SK-N-SH (cell line): ENCODE measurements around the gene CADM1. TPM values are rescaled to one million over a fixed set of nuclear protein-coding genes. Genes with fewer than 3 reads are reported as not detected.

ENCODE experiments used
- CTCF ChIA-PET: fragments of 300-600, 350-600 bp; formaldehyde crosslinking; extraction: SDS; loops from one replicate; lab custom pipeline; 2021; lab: Yijun Ruan, JAX
- POLR2A ChIA-PET: fragments of 350-600 bp; sonication (Branson Sonifier 250); formaldehyde crosslinking; extraction: SDS; loops from one replicate; lab custom pipeline; 2020; ENCODE audit warnings: antibody characterized with exemption, inconsistent platforms; lab: Yijun Ruan, JAX
- DNase-seq: peaks from one replicate; pipeline ENCODE4 v3.0.0; 2012
- H2AFZ ChIP-seq: fragments of 200-600 bp; sonication (generic); 2 replicates; pipeline ENCODE4 v1.8.1; 2016; ENCODE audit warnings: antibody characterized with exemption, mild to moderate bottlenecking, low read depth
- H3F3A ChIP-seq: fragments of 200-600 bp; sonication (generic); replicated peaks from 2 replicates; pipeline ENCODE3; 2016; ENCODE audit warnings: antibody characterized with exemption, mild to moderate bottlenecking; ENCODE audit not compliant: insufficient read depth
- H3K27ac ChIP-seq, 2 experiments: fragments of 200-500 bp in 1 of 2; fragments of 200-600 bp in 1 of 2; sonication (Bioruptor generic) in 1 of 2; sonication (generic), shearing (Covaris generic) in 1 of 2; 2 replicates each; pipeline versions ENCODE4 v1.5.1 to v1.6.1; 2014 to 2016; ENCODE audit warnings: low read depth in 2 of 2, inconsistent platforms in 1 of 2, low read length in 1 of 2, mild to moderate bottlenecking in 1 of 2, mixed read lengths in 1 of 2
- H3K27me3 ChIP-seq: fragments of 200-600 bp; sonication (generic), shearing (Covaris generic); 2 replicates; pipeline ENCODE4 v1.6.1; 2016; ENCODE audit warnings: mixed run types; ENCODE audit not compliant: insufficient read depth
- H3K36me3 ChIP-seq, 2 experiments: fragments of 200-500 bp in 1 of 2; fragments of 200-600 bp in 1 of 2; sonication (Bioruptor generic) in 1 of 2; sonication (generic) in 1 of 2; replicated peaks in 1 of 2; 2 replicates each; pipeline versions ENCODE3 to v1.5.1; 2014 to 2016; ENCODE audit warnings: low read length in 1 of 2, mild to moderate bottlenecking in 1 of 2; ENCODE audit not compliant: insufficient read depth in 2 of 2, control insufficient read depth in 1 of 2
- H3K4me1 ChIP-seq, 2 experiments: fragments of 200-500 bp in 1 of 2; fragments of 200-600 bp in 1 of 2; sonication (Bioruptor generic) in 1 of 2; sonication (generic), shearing (Covaris generic) in 1 of 2; 2 replicates each; pipeline versions ENCODE4 v1.5.1 to v1.6.1; 2014 to 2016; ENCODE audit warnings: low read depth in 1 of 2, low read length in 1 of 2, mixed run types in 1 of 2; ENCODE audit not compliant: insufficient read depth in 2 of 2, control insufficient read depth in 1 of 2
- H3K4me2 ChIP-seq: fragments of 200-600 bp; sonication (generic), shearing (Covaris generic); 2 replicates; pipeline ENCODE4 v1.6.1; 2017; ENCODE audit warnings: mixed run types
- H3K4me3 ChIP-seq, 2 experiments: fragments of 200-500 bp in 1 of 2; fragments of 200-600 bp in 1 of 2; sonication (Bioruptor generic) in 1 of 2; sonication (generic), shearing (Covaris generic) in 1 of 2; 2 replicates each; pipeline versions ENCODE4 v1.5.1 to v1.8.1; 2014 to 2016; ENCODE audit warnings: low read depth in 2 of 2, inconsistent platforms in 1 of 2, low read length in 1 of 2, mild to moderate bottlenecking in 1 of 2, mixed read lengths in 1 of 2, moderate library complexity in 1 of 2
- H3K79me2 ChIP-seq: fragments of 200-600 bp; sonication (generic); 2 replicates; pipeline ENCODE4 v1.8.1; 2017; ENCODE audit warnings: mild to moderate bottlenecking; ENCODE audit not compliant: insufficient read depth
- H3K9ac ChIP-seq: fragments of 200-600 bp; sonication (generic); 2 replicates; pipeline ENCODE4 v1.6.1; 2017; ENCODE audit warnings: mixed run types
- H3K9me2 ChIP-seq: fragments of 200-600 bp; sonication (generic); 2 replicates; pipeline ENCODE4 v1.6.1; 2017; ENCODE audit warnings: mixed run types
- H3K9me3 ChIP-seq: fragments of 200-600 bp; sonication (generic); 2 replicates; pipeline ENCODE4 v1.6.1; 2017; ENCODE audit warnings: mixed run types, mild to moderate bottlenecking, moderate library complexity
- H4K20me1 ChIP-seq: fragments of 200-600 bp; sonication (generic); 2 replicates; pipeline ENCODE4 v1.6.1; 2017; ENCODE audit warnings: mild to moderate bottlenecking, mixed run types; ENCODE audit not compliant: insufficient read depth
- CTCF ChIP-seq: fragments of 200-600 bp; sonication (generic); IDR thresholded peaks from 2 replicates; pipeline ENCODE4 v1.6.1; 2017; ENCODE audit warnings: antibody characterized with exemption, mild to moderate bottlenecking, moderate library complexity
- EP300 ChIP-seq, 2 experiments: IDR thresholded peaks; 2 replicates each; pipeline versions ENCODE4 v1.4.0 to v1.6.1; 2012; ENCODE audit warnings: borderline replicate concordance in 1 of 2, low read depth in 1 of 2, low read length in 1 of 2
- NFIC ChIP-seq: IDR thresholded peaks from 2 replicates; pipeline ENCODE4 v1.4.0; 2012; ENCODE audit warnings: borderline replicate concordance
- REST ChIP-seq: IDR thresholded peaks from 2 replicates; pipeline ENCODE4 v1.6.1; 2012; ENCODE audit warnings: mild to moderate bottlenecking, low read depth, low read length, moderate library complexity
- TCF12 ChIP-seq: IDR thresholded peaks from 2 replicates; pipeline ENCODE4 v1.4.0; 2012
- TEAD4 ChIP-seq: IDR thresholded peaks from 2 replicates; pipeline ENCODE4 v1.4.0; 2012; ENCODE audit warnings: mild to moderate bottlenecking, borderline replicate concordance; ENCODE audit not compliant: insufficient read depth
- WGBS: methylation state at CpG from one replicate; pipeline ENCODE4 v1.1.6; 2017; ENCODE audit warnings: low lambda C conversion rate; 5-methylcytosine and 5-hydroxymethylcytosine counted together
- polyA plus RNA-seq, 3 experiments: library from polyadenylated mRNA; depleted of rRNA; stranded (reverse); fragments of >200 nt; gene quantifications; 2 replicates each; pipeline ENCODE4 v1.2.3, GENCODE V29; 2012
- TF ChIP-seq, protein P1 (sequence below): IDR thresholded peaks from 2 replicates; pipeline ENCODE4 v1.4.0; 2012; ENCODE audit warnings: low read depth, borderline replicate concordance

Gene CADM1
- polyA plus RNA-seq, 1 of the 3 experiments (the other 2 are of a cell fraction) = 7.9 TPM

DNA sequence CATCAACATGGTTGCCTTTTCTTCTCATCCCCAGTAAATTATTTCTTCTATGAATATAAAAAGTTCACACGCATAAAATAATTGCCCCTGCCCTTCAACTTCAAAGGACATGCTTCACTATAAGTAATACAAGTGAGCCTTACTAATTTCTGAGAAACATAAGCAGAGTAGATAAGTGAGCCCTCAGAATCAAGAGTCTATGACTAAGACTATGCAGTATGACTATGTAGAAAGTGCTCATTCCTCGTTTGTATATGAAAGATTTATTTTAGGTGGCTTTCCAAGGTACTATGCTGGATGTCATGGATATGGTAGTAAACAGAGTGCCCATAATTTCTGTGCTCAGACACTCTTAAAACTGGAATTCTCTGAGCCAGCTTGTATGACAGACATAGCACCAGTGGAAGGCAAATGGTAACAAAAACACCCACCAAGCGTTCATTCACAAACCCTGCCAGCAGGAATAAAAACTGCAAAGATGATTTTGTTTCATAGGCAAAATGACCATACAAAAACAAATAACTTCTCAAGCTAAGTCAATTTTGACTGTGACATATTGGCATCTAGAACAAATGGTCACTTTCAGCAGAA is 189.8 kb downstream of the CADM1 start:
- no peak for TF ChIP-seq NFIC
- TF ChIP-seq EP300 (IDR thresholded peaks at IDR 0.05; ENCODE audit: borderline replicate concordance in 1 of 2, low read depth in 1 of 2, low read length in 1 of 2) = no peak
- TF ChIP-seq REST = no peak
- TF ChIP-seq, protein P1, sequence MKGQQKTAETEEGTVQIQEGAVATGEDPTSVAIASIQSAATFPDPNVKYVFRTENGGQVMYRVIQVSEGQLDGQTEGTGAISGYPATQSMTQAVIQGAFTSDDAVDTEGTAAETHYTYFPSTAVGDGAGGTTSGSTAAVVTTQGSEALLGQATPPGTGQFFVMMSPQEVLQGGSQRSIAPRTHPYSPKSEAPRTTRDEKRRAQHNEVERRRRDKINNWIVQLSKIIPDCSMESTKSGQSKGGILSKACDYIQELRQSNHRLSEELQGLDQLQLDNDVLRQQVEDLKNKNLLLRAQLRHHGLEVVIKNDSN = no peak
- TF ChIP-seq TEAD4 = no peak
- H3K4me1 ChIP-seq = peaks cover 0 to 8% of the 10 kb centered on the region in 2 experiments; a peak in 2 of 4 replicates
- H3K4me2 ChIP-seq = no peak overlapping the region
- POLR2A ChIA-PET = no interaction called here
- H3F3A ChIP-seq = no peaks in the 10 kb centered on the region
- WGBS = 66% methylated on average over 3 of the region's 3 CpGs
- H2AFZ ChIP-seq = no peak overlapping the region
- no peaks in the 10 kb centered on the region for H3K9me2 ChIP-seq
- H3K27ac ChIP-seq = no peak overlapping the region
- no peaks in the 10 kb centered on the region for H3K79me2 ChIP-seq
- H3K9me3 ChIP-seq = no peaks in the 10 kb centered on the region
- H3K36me3 ChIP-seq = no peaks in the 10 kb centered on the region
- no peak for DNase-seq
- no peak overlapping the region for H3K4me3 ChIP-seq
- H3K9ac ChIP-seq = no peak overlapping the region
- CTCF ChIA-PET = interaction anchor here (0.6 to 2.0 kb wide), 4 partner anchors 10 to 963 kb away, joined by 3 to 11 read pairs (median 5); no protein-coding TSS in a partner anchor
- no peaks in the 10 kb centered on the region for H4K20me1 ChIP-seq
- H3K27me3 ChIP-seq = no peaks in the 10 kb centered on the region

- H3K9me2 ChIP-seq = no peaks in the 10 kb centered on the region
- H3F3A ChIP-seq = no peaks in the 10 kb centered on the region
- no peaks in the 10 kb centered on the region for H3K36me3 ChIP-seq
- H3K9me3 ChIP-seq = no peaks in the 10 kb centered on the region
- H3K4me3 ChIP-seq = no peak overlapping the region
- no peaks in the 10 kb centered on the region for H4K20me1 ChIP-seq
- TF ChIP-seq CTCF (no peak), TCF12 (no peak)
- DNase-seq = no peak
- CTCF ChIA-PET = interaction anchor here (0.6 to 2.0 kb wide), 4 partner anchors 11 to 964 kb away, joined by 3 to 11 read pairs (median 5); no protein-coding TSS in a partner anchor
- POLR2A ChIA-PET = no interaction called here
- H3K27me3 ChIP-seq = no peaks in the 10 kb centered on the region
- no peaks in the 10 kb centered on the region for H3K79me2 ChIP-seq
- H2AFZ ChIP-seq = no peak overlapping the region
- WGBS = 52% methylated on average over 2 of the region's 2 CpGs
- peaks cover 0 to 8% of the 10 kb centered on the region in 2 experiments; a peak in 2 of 4 replicates for H3K4me1 ChIP-seq
- no peak overlapping the region for H3K4me2 ChIP-seq
- H3K27ac ChIP-seq = no peak overlapping the region
- no peak overlapping the region for H3K9ac ChIP-seq
These were observed 190.9 kb downstream of the CADM1 start for GRCh38 chr11:115313224-115313838.
